Spleen (tissue), 7 donors: Measurements from ENCODE around the gene ZNF532.

Source experiments
- POLR2A ChIP-seq, 3 donors: fragments of 450-650 bp; IDR thresholded peaks; one replicate each; pipeline ENCODE4 v1.5.1; 2017; ENCODE audit warnings: antibody characterized with exemption in 3 of 3, mild to moderate bottlenecking in 1 of 3
- POLR2AphosphoS5 ChIP-seq, 3 donors: sonication (generic); formaldehyde crosslinking; IDR thresholded peaks; one replicate each; pipeline ENCODE4 v1.5.1; 2017; ENCODE audit warnings: antibody characterized with exemption in 3 of 3
- TF ChIP-seq, protein P1 (sequence below), 11 experiments: fragments of 200-600 bp in 7 of 11; fragments of 450-650 bp in 4 of 11; sonication (generic) in 4 of 11; IDR thresholded peaks in 8 of 11; conservative IDR thresholded peaks in 3 of 11; 1 replicate in 7 of 11; 2 replicates in 4 of 11; pipeline versions ENCODE4 v1.4.0 to v1.8.0; 2016 to 2021; ENCODE audit warnings: antibody characterized with exemption in 11 of 11, inconsistent platforms in 4 of 11, mild to moderate bottlenecking in 1 of 11
- donor health status: DM: no; HTN: no; CAD: no; lungs with moderate emphysema.
- donor health status: DM: no; HTN: no; CAD: no.
- donor health status: DM: no; HTN: no; CAD: no.

DNA sequence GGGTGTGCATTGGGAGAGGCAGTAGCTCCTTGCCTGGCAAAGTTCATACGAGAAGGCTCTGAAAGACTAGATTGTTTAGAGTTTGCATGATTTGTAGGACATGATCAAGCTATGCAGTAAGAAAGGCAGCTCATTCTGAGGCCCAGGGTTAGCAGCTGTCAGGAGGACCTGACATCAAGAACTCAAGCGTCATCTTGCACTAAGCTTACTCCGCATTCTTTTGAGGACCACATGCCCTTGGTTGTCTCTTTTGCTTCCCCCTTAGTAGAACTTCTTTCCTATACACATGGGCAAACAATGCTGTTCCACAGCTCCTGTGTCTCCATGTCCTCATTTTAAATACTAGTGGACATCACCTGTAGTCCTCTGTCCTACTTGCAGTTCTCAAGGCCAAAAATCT, 14.0 kb downstream of the ZNF532 start:
- TF ChIP-seq POLR2A (IDR thresholded peaks at IDR 0.05) (no peak), POLR2AphosphoS5 (IDR thresholded peaks at IDR 0.05) (no peak)
- TF ChIP-seq, protein P1, sequence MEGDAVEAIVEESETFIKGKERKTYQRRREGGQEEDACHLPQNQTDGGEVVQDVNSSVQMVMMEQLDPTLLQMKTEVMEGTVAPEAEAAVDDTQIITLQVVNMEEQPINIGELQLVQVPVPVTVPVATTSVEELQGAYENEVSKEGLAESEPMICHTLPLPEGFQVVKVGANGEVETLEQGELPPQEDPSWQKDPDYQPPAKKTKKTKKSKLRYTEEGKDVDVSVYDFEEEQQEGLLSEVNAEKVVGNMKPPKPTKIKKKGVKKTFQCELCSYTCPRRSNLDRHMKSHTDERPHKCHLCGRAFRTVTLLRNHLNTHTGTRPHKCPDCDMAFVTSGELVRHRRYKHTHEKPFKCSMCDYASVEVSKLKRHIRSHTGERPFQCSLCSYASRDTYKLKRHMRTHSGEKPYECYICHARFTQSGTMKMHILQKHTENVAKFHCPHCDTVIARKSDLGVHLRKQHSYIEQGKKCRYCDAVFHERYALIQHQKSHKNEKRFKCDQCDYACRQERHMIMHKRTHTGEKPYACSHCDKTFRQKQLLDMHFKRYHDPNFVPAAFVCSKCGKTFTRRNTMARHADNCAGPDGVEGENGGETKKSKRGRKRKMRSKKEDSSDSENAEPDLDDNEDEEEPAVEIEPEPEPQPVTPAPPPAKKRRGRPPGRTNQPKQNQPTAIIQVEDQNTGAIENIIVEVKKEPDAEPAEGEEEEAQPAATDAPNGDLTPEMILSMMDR (IDR thresholded peaks at IDR 0.05 in 8 of 11, conservative IDR thresholded peaks at IDR 0.05 in 3 of 11): no peak
